ENCODE results near the gene PNPO. TPM values are rescaled to one million over a fixed set of nuclear protein-coding genes. Genes with fewer than 3 reads are reported as not detected.

Gene PNPO
- polyA plus RNA-seq, 1 donor from 2014 or later = 1.7 TPM

GRCh38 chr17:47917581-47917980 lies 23.8 kb upstream of the PNPO start:
- H3F3A ChIP-seq (ENCODE audit: insufficient read depth, low read length, poor library complexity, severe bottlenecking) = no peaks in the 10 kb centered on the region
- H4K20me1 ChIP-seq (ENCODE audit: insufficient read depth) = no peaks in the 10 kb centered on the region
- H3K9me2 ChIP-seq (ENCODE audit: insufficient read depth, low read length) = no peaks in the 10 kb centered on the region
- no peak overlapping the region for H3K9ac ChIP-seq (ENCODE audit: low read length)
- no peak overlapping the region for H3K27ac ChIP-seq (ENCODE audit: low read length)
- H2AFZ ChIP-seq (ENCODE audit: low read depth, low read length) = no peak overlapping the region
- no peak overlapping the region for H3K4me3 ChIP-seq (ENCODE audit: low read length)
- no peaks in the 10 kb centered on the region for H3K79me2 ChIP-seq (replicated peaks; ENCODE audit: insufficient read depth, low read length)
- no peaks in the 10 kb centered on the region for H3K9me3 ChIP-seq (ENCODE audit: low read length)
- H3K27me3 ChIP-seq (ENCODE audit: insufficient read depth, low read depth, low read length) = no peaks in the 10 kb centered on the region
- no peak overlapping the region for H3K4me2 ChIP-seq (ENCODE audit: low read length)
- TF ChIP-seq MXI1 (conservative IDR thresholded peaks at IDR 0.05; ENCODE audit: poor library complexity, severe bottlenecking) = no peak
- no peak for TF ChIP-seq SMC3 (conservative IDR thresholded peaks at IDR 0.05; ENCODE audit: poor library complexity)
- TF ChIP-seq EP300 (conservative IDR thresholded peaks at IDR 0.05; ENCODE audit: poor library complexity, severe bottlenecking) = no peak
- no peak for TF ChIP-seq RAD21 (conservative IDR thresholded peaks at IDR 0.05)
- no peak for TF ChIP-seq TAF1 (IDR thresholded peaks at IDR 0.05; ENCODE audit: low read depth)
- no peak for TF ChIP-seq CTCF (IDR thresholded peaks at IDR 0.05; ENCODE audit: poor library complexity, severe bottlenecking)
- TF ChIP-seq REST (IDR thresholded peaks at IDR 0.05; ENCODE audit: borderline replicate concordance) = no peak
- TF ChIP-seq POLR2AphosphoS5 (IDR thresholded peaks at IDR 0.05) = no peak
- TF ChIP-seq EZH2 (IDR thresholded peaks at IDR 0.05; ENCODE audit: borderline replicate concordance, insufficient read depth, low read length, poor library complexity, severe bottlenecking) = no peak
- H3K36me3 ChIP-seq (ENCODE audit: insufficient read depth, low read length) = no peaks in the 10 kb centered on the region

- H3K27ac ChIP-seq (ENCODE audit: low read length) = no peak overlapping the region
- H2AFZ ChIP-seq (ENCODE audit: low read depth, low read length) = no peak overlapping the region
- H3K9me3 ChIP-seq (ENCODE audit: low read length) = no peaks in the 10 kb centered on the region
- H3K9me2 ChIP-seq (ENCODE audit: insufficient read depth, low read length) = no peaks in the 10 kb centered on the region
- no peaks in the 10 kb centered on the region for H3F3A ChIP-seq (ENCODE audit: insufficient read depth, low read length, poor library complexity, severe bottlenecking)
- no peaks in the 10 kb centered on the region for H3K36me3 ChIP-seq (ENCODE audit: insufficient read depth, low read length)
- H3K9ac ChIP-seq (ENCODE audit: low read length) = no peak overlapping the region
- H4K20me1 ChIP-seq (ENCODE audit: insufficient read depth) = no peaks in the 10 kb centered on the region
- no peaks in the 10 kb centered on the region for H3K27me3 ChIP-seq (ENCODE audit: insufficient read depth, low read depth, low read length)
- no peak overlapping the region for H3K4me2 ChIP-seq (ENCODE audit: low read length)
- H3K4me3 ChIP-seq (ENCODE audit: low read length) = no peak overlapping the region
- TF ChIP-seq MXI1 (conservative IDR thresholded peaks at IDR 0.05; ENCODE audit: poor library complexity, severe bottlenecking) (no peak), EZH2 (IDR thresholded peaks at IDR 0.05; ENCODE audit: borderline replicate concordance, insufficient read depth, low read length, poor library complexity, severe bottlenecking) (no peak), TAF1 (IDR thresholded peaks at IDR 0.05; ENCODE audit: low read depth) (no peak), REST (IDR thresholded peaks at IDR 0.05; ENCODE audit: borderline replicate concordance) (no peak), CTCF (IDR thresholded peaks at IDR 0.05; ENCODE audit: poor library complexity, severe bottlenecking) (no peak)
- H3K79me2 ChIP-seq (replicated peaks; ENCODE audit: insufficient read depth, low read length) = no peaks in the 10 kb centered on the region
These were observed 23.4 kb upstream of the PNPO start for GRCh38 chr17:47918006-47918405.

All from neural cell (in vitro differentiated cells).